ENCODE data around the gene IL20RB.
"Not testable (repeated sequence)": the region's sequence is repeated elsewhere in the genome, so short reads cannot be mapped to it uniquely, and the experiment has no call there.

The IL20RB gene

DNA sequence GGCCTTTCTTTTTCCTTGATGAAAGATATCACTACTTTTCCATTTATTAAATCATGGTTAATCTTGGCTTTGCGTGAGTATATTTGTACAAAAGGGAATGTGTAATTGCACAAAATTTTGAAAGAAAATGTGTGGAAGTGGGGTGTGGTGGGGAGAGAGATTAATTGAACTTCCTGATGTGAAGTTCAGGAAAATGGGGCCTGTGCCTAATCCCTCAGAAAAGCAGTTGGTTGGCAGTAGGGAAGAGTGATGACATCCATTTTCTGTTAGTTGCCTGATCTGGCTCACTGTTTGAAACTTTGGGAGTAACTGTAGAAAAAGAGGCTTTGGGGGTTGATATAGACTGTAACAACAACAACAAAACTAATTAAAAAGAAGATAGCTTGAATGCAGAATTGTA lies 10.8 kb upstream of the IL20RB start:
- no peak for DNase-seq (ENCODE audit: low spot score)

DNA sequence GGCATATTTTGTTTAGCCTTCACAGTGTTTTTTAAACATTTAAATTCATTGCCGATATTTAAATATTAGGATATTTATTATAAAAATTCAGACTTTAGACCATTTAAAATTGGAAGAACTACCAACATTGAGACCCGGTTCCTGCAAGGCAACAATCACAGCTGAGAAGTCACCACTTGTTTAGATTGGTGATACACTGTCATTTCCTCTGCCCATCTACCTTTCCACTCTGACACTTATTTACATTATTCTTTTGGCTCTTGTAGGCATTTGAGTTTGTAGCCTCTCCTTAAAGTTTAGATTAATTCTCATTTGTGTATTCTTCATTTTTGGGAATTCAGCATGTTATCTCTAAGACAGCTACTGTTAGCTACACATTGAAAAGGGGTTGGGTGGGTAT lies 10.3 kb upstream of the IL20RB start:
- no peak for DNase-seq (ENCODE audit: low spot score)

DNA sequence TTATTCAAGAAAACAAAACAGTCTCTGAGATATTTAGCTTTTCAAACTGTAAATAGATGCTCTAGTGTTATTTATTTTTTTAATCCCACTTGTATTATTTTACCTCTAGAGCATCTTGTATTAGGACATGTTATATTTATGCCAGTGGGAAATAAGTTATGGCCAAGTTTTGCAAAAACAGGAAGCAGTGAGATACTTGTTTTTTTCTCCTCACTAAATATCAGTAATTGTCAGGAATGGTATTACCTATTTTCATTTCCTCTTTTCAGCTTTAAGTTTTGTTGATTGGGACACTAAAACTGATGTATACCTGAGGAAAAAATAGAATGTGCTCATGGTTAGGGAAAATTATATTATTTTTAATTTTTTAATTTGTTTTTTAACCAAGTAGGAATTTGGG lies 8.6 kb upstream of the IL20RB start:
- DNase-seq (ENCODE audit: low spot score), result no peak

DNA sequence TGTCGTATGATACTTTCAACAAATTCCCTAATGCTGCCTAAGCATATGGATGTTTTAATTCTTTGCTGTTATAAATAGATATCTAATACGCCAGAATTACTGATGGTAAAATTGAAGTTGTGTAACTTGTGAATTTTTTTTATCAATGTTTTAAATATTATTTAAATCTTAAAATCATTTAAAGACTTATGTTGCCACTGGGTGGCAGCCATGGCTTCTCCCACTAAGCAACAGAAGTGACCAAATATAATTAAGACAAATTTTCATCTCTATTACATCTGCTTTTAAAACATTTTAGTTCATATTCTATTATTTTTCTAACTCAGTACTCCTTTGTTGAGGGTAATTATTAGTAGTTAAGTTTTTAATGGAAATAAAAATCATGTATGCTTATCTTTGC lies 8.1 kb upstream of the IL20RB start:
- no peak for DNase-seq (ENCODE audit: low spot score)

DNA sequence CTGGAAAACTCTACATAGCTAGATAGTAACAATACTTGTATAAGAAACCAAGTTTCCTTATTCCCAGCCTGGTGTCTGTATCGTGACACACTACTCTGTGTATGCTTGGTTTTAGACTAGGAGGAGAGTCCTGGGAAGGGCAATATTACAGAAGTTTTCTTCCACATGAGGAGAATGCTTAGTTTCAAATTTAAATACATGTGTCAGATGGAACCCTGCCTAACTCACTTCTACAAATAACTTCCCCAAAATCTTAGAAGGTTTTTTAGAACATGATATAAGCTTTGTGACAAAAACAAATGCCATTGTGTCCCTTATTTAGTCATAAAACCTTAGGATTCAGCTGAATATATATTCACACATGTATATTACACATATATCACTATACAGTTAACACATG lies 7.2 kb upstream of the IL20RB start:
- DNase-seq (ENCODE audit: low spot score), result no peak

DNA sequence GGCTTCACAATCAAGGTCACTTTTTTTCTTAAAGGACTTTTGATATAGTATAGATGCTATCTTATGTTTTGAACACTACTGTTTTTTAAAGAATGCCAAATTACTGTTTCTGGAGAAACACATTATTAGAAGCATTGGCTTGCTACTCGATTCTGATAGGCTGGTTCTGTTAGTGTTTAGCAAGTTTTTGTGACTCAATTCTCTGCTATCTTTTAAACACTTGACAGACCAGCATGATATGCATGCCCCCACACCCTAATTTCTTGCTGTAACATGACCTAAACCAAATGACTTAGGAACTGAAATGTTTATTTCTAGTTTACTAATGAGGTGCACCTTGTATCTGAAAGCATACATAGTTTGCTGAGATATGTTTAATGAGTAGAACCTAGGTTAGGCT lies 5.5 kb upstream of the IL20RB start:
- no peak for DNase-seq (ENCODE audit: low spot score)

DNA sequence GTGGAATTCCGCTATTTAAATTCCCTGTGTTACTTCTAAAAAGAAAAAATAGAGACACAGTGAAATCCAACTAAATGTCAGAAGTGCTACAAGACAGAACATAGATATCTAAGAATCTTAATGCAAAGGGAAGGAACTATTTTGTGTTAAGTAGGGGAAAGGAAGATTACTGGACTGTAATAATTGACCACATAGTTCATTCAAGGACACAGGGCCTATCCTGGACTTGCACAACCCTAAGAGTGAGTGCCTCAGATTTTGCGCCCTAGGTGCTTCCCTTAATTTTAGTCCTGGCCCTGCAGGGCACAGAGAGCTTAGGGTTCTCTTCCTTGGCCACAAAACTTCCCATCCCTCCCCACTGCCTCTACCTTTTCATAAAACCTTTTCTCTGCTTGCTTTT lies 3.5 kb upstream of the IL20RB start:
- no peak for DNase-seq (ENCODE audit: low spot score)

DNA sequence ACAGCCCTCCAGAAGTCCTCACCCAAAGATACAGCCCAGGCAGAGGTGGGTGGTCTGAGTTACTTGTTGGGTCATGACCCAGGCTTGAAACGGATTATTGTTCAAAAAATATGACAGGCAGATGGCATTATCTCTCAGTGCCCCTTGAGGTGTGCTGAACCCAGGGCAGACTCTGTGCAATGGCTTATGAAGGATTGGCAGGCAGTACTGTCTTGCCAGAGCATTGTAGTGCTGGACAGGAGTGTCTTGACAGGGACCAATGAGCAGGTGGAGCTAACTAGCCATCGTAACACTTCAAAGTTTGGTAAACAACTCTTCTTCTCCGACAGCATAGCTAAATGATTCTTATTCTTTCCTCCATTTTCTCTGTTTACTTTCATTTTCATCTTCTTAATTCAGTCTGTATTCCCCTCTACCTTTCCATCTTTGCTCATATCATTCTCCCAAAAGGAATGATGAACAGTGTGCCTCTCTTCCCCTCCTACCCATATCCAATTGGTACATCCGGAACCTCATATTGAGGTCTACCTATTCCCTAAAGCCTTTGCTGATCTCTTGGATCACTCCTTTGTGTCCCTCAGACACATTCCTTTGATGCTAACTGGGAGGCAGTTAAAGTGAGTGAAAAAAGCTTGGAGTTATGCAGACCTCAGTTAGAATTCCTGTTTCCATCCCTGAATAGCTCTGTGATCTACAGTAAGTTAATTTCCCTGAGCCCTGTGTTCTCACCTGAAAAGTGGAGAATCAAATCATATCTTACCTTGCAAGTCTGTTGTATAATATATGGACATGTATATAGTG lies 2.6 kb upstream of the IL20RB start:
- peak; percentile 35 for DNase-seq (ENCODE audit: low spot score)

DNA sequence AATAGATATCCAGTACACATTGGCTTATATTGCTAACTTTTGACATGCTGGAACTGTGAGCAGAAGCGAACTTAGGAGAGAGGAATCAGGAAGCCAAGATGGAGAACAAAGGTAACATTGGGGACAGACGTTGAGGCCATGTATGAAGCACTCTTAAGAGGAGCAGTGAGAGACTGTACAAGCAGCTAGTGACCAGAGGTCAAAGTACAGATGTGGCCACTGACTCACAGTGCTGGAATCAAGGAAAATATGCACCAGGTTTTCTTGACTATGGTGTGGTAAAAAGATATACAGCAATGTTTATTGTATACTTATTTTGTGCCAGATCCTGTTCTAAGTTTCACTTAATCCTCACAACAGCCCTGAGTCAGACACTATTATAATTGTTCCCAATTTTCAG lies 2.0 kb upstream of the IL20RB start:
- peak; percentile 92 for DNase-seq (ENCODE audit: low spot score)

DNA sequence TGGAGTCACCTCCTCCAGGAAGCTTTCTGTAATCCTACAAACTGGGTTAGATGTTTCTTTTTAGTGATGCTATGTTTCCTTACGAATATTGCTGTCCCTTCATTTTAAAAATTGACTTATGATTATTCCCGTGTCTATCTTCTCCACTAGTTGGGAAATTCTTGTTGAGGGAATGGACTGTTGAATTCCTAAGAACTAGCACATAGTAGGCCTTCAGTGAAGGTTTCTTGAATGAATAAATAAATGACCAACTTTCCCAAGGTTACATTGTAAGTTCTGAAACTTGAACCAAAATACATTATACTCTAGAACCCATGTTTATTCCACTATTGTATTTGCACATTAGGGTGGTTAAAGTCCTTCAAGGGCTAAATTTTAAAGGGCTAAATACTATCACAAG lies 812 bp upstream of the IL20RB start:
- DNase-seq (ENCODE audit: low spot score), result no peak

DNA sequence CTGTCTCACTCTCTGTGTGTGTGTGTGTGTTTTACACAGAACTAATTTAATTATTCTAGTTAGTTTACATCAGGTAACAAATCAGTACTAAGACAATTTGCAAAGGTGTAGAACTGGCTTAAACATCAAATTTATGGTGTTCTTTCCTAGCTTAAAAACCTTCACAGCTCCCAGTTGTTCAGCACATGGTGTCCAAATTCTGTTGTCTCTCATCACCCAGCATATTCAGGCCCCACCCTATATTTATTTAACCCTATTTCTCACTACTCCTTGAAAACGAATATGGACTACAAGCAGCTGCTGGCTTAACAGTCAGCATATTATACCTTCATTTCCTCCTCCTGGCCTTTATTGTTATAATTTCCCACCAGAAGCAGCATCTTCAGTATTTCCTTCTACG lies 1.2 kb downstream of the IL20RB start:
- no peak for DNase-seq (ENCODE audit: low spot score)

DNA sequence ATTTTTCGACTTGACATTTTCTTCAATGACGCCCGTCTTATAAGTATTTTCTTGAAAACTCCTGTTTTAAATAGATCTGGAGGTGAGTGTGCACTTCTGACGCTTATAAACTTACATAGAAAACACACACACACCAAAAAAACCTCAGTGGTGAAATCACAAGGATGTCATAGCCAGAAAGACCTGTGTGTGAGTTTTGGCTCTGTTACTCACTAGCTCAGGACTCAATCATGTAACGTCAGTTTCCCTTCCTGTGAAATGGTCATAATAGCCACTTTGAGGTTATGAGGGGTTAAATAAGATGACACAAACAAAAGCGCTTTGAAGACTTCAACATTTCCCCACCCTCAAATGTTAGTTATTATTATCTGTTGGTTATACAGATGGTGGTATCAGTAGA lies 1.8 kb downstream of the IL20RB start:
- no peak for DNase-seq (ENCODE audit: low spot score)

DNA sequence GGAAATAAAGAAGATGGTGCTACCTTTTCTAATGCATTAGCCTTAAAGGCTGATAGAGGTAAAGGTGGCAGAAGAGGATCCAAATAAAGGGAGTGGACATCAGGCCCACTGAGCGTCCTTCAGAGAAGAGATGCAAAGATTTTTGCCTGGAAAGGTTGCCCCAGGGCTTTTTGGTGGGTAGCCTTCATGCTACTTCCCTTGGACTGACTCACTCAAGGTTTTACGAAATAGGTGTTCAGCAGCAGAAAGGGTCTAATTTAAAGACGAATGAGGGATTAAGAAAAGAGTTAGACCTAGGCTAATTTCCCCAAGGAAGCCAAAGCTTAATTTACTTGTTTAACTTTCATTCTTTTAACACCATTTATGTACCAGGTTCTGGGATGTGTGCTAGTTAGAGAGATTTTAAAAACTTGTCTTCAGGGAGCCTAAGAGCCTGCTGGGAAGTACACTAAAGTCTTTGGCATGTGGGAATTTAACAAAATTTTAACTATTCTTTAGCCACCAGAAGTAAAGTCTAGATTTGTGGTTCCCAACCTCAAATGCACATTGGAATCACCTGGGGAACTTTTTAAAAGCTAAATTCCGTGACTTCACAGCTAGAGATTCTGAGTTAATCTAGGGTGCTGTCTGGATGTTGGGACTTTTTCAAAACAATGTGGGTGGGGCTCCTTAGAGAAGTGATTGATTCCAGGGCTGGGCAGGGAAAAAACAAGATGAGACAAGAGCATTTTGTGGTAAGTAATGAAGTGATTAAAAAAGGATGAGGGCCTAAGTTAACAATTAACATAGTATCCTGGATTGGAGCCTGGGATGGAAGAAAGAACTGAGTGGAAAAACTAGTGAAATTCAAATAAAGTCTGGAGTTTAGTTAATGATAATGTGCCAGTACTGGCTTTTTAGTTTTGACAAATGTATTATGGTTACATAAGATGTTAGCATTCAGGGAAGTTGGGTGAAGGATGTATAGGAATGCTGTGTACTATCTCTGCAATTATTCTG lies 3.4 kb downstream of the IL20RB start:
- DNase-seq (ENCODE audit: low spot score), result no peak

DNA sequence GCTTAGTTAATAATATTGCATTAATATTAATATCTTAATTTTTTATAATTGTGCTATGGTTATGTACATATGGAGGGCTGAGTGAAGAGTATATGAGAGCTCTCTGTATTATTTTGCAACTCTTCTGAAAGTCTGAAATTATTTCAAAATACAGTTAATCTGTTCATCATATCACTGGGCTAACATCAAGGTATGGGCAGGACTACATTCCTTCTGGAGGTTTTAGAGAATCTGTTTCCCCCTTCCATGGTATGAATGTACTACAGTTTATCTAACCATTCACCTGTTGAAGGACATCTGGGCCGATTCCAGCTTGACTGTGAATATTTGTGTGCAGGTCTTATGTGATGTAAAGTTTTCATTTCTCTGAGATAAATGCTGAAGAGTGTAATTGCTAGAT lies 5.1 kb downstream of the IL20RB start:
- DNase-seq (ENCODE audit: low spot score), result no peak

DNA sequence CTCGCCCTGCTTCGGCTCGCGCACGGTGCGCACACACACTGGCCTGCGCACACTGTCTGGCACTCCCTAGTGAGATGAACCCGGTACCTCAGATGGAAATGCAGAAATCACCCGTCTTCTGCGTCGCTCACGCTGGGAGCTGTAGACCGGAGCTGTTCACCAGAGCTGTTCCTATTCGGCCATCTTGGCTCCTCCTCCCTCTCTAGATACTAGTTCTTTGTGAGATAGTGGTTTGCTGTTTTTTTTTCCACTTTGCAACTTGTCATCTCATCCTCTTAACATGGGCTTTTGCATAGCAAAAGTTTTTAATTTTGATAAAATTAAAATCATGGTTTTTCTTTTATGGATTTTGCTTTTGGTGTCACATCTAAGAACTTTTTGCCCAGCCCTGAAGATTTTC lies 11.8 kb downstream of the IL20RB start:
- DNase-seq (ENCODE audit: low spot score), result not testable (repeated sequence)

DNA sequence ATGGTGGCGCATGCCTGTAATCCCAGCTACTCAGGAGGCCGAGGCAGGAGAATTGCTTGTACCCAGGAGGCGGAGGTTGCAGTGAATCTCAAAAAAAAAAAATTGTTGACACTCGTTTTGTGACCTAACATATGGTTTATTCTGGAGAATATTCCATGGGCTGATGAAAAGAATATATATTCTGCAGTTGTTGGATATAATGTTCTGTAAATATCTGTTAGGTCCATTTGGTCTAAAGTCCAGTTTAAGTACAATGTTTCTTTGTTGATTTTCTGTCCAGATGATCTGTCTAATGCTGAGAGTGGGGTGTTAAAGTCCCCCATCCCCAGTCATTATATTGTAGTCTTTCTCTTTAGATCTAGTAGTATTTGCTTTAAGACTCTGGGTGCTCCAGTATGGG lies 15.6 kb downstream of the IL20RB start:
- no peak for DNase-seq (ENCODE audit: low spot score)

DNA sequence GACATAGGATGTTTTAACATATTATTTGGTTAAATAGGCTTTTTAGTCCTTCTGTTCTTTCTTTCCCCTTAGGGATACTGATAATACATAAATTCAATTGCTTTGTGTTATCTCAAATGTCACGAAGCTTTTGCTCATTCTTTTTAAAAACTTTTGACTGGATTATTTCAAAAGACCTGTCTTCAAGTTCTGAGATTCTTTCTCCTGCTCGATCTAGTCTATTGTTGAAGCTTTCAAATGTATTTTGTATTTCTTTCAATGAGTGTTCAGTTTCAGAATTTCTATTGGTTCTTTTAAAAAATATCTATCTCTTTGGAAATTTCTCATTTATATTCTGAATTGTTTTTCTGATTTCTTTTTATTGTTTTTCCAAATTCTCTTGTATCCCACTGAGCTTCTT lies 16.9 kb downstream of the IL20RB start:
- DNase-seq (ENCODE audit: low spot score), result no peak

DNA sequence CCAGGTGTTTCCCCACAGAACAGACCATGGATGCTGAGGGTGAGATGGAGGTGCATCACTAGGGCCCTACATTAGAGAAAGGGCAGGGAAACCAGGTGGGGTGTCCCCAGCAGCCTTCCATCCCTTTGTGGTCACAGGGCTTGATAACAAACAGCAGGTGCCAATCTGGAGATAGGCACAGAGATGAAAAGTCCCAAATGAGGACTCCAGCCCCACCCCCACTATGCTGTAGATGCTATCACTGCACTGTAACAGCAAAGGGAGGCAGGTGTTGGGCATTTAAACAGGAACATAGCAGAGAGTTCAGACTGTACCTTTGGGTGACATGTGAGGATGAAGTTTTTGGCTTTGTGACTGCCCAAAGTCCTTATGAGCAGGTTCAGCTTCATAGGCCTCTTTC lies 21.4 kb downstream of the IL20RB start:
- DNase-seq (ENCODE audit: low spot score), result no peak

DNA sequence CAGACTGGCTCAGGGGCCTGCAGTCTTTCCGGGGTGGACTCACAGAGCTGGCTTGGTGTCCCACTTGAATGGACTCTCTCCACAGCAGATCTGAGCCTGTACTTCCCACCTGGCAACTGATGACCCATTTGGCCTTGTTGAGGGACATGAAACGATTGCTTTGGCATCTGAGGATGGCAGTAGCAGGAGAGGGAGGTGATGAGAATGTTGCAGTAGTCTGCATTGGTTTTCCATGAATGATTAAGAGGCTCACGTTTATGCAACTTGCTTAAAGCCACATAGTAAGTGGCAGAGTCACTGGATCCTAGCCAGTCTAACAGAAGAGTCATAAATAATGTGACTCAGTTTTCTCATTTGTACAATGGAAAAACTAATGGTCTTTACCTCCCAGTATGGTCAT lies 21.9 kb downstream of the IL20RB start:
- DNase-seq (ENCODE audit: low spot score), result no peak

DNA sequence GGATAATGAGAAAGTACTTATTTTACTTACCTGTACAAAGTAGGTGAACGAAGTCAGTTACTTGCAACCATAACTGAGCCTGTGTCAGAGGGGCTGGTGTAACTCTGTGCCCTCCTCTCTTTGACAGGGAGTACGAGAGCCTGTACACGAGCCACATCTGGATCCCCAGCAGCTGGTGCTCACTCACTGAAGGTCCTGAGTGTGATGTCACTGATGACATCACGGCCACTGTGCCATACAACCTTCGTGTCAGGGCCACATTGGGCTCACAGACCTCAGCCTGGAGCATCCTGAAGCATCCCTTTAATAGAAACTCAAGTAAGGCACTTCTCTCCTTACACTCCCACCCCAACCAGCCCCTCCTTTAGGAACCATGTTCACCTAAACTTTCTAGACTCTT lies 24.2 kb downstream of the IL20RB start:
- DNase-seq (ENCODE audit: low spot score), result no peak

DNA sequence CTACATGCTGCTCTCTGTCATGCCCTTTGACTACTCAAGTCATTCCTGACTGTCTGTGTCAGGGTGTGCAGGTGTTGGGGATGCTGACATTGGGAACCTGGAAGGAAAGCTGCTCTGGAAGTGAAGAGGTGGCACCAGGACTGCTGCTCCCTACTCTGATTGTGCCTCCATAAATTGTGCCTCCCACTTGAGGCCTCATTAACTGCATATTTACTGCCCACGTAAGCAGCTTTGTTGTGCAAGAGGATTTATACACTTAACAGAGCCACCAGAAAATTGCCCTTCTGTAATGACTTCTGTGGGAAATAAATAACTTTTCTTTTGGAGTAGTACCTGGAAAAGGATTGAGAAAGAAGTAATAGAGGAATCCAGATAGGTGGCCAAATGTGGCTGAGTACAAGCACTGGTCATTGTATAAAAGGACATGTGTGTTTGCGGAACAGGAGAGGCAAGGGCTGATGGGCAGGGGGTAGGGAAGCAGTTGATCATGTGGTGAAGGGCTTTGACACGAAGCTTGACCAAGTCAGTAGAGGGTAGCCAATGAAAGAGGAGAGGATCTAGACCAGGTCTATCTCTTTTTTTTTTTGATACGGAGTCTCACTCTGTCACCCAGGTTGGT lies 24.8 kb downstream of the IL20RB start:
- DNase-seq (ENCODE audit: low spot score), result no peak

DNA sequence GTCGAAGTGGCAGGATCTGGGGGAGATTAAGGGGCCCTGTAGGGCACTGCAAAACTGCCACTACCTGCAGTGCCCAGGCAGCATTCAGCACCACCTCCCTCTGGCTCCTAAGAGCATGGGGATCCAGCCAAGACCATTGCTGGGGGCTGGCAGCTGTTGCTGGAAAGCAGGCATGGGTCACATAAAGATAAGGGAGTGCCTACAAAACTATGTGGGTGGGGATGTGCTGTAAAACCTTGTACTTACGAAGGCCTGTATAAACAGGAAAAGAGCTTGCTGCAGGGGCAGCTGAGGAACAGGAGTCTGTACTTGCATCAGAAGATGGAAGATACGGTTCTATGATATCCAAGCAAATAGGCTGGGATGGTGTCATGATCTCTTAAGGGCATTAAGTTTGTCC lies 27.1 kb downstream of the IL20RB start:
- DNase-seq (ENCODE audit: low spot score), result peak; percentile 9
